GM12891 (cell line): ENCODE measurements around the gene RELL2. TPM values are rescaled to one million over a fixed set of nuclear protein-coding genes. Genes with fewer than 3 reads are reported as not detected.

ENCODE experiments used
- DNase-seq: peaks from one replicate; pipeline ENCODE4 v3.0.0; 2011; ENCODE audit warnings: low spot score; ENCODE audit not compliant: insufficient read length
- FAIRE-seq: peaks from 2 replicates; lab custom pipeline; 2011; peaks lifted over from hg19 to GRCh38; lab: Jason Lieb, UNC
- PAX5 ChIP-seq: IDR thresholded peaks from 2 replicates; pipeline ENCODE4 v1.6.1; 2011; ENCODE audit warnings: low read length, moderate library complexity, mild to moderate bottlenecking; ENCODE audit not compliant: insufficient read depth, severe bottlenecking
- POLR2A ChIP-seq: IDR thresholded peaks from 2 replicates; pipeline ENCODE4 v1.6.1; 2011; ENCODE audit warnings: low read depth, low read length, control low read depth
- POLR2AphosphoS5 ChIP-seq: IDR thresholded peaks from 2 replicates; pipeline ENCODE4 v1.6.1; 2011; ENCODE audit warnings: low read depth, low read length, control low read depth
- POU2F2 ChIP-seq: IDR thresholded peaks from 2 replicates; pipeline ENCODE4 v1.6.1; 2011; ENCODE audit warnings: low read depth, mild to moderate bottlenecking, control low read depth, low read length, moderate library complexity
- SPI1 ChIP-seq: IDR thresholded peaks from 2 replicates; pipeline ENCODE4 v1.6.1; 2011; ENCODE audit warnings: low read depth, low read length, control low read depth
- TAF1 ChIP-seq: IDR thresholded peaks from 2 replicates; pipeline ENCODE4 v1.6.1; 2011; ENCODE audit warnings: low read depth, low read length, control low read depth
- polyA plus RNA-seq: library from polyadenylated mRNA; unstranded; fragments of >200 nt; gene quantifications from one replicate; pipeline ENCODE4 v1.2.1, GENCODE V29; 2012; ENCODE audit warnings: low read depth, missing spikeins, inconsistent platforms; ENCODE audit not compliant: missing spikeins

The RELL2 gene
- 3.8 TPM for polyA plus RNA-seq

- FAIRE-seq = peak; percentile 97
- TF ChIP-seq POLR2A = no peak; the same call in 1 of the 2 replicates
- TF ChIP-seq POU2F2 = no peak
- no peak for TF ChIP-seq TAF1
- peak; percentile 32; the same call in 1 of the 2 replicates for TF ChIP-seq SPI1
- TF ChIP-seq POLR2AphosphoS5 = no peak
- TF ChIP-seq PAX5 = no peak
- DNase-seq = peak; percentile 90
These were observed at the start of gene RELL2, which contains the start of gene HDAC3 for GRCh38 chr5:141636413-141637122. TSS of gene RELL2 (plus strand) at chr5:141636997. CDS start at chr5:141638226, 1,229 bp downstream. TSS of gene HDAC3 (minus strand) at chr5:141636849. CDS start at chr5:141636790, 59 bp downstream.

GRCh38 chr5:141590127-141590526 is 46.7 kb upstream of the RELL2 start:
- DNase-seq (no peak), FAIRE-seq (no peak)
- TF ChIP-seq POLR2AphosphoS5 (no peak), TAF1 (no peak), SPI1 (no peak), POU2F2 (no peak), POLR2A (no peak), PAX5 (no peak)

GRCh38 chr5:141596867-141597266 is 39.9 kb upstream of the RELL2 start:
- FAIRE-seq (no peak), DNase-seq (no peak)
- TF ChIP-seq POLR2A = no peak
- no peak for TF ChIP-seq TAF1
- TF ChIP-seq PAX5 = no peak
- TF ChIP-seq SPI1 = no peak
- no peak for TF ChIP-seq POU2F2
- no peak for TF ChIP-seq POLR2AphosphoS5

- FAIRE-seq (no peak), DNase-seq (no peak)
- TF ChIP-seq POLR2A (no peak), POLR2AphosphoS5 (no peak), TAF1 (no peak), SPI1 (peak; percentile 82)
These were observed 39.4 kb upstream of the RELL2 start for GRCh38 chr5:141597394-141597793.

- TF ChIP-seq POLR2AphosphoS5 = no peak
- DNase-seq (no peak), FAIRE-seq (no peak)
These were observed 39.0 kb upstream of the RELL2 start for GRCh38 chr5:141597814-141598213.

GRCh38 chr5:141598391-141599345 is 38.1 kb upstream of the RELL2 start:
- DNase-seq (no peak), FAIRE-seq (peak; percentile 65)
- TF ChIP-seq PAX5 = no peak
- TF ChIP-seq POLR2A = no peak
- no peak for TF ChIP-seq POLR2AphosphoS5
- no peak for TF ChIP-seq SPI1
- no peak for TF ChIP-seq POU2F2
- TF ChIP-seq TAF1 = no peak

- DNase-seq (no peak), FAIRE-seq (no peak)
- TF ChIP-seq POLR2AphosphoS5 (no peak), PAX5 (no peak), POLR2A (no peak)
These were observed 34.2 kb upstream of the RELL2 start for GRCh38 chr5:141602606-141603005.

GRCh38 chr5:141603923-141604717 is 32.7 kb upstream of the RELL2 start:
- DNase-seq (no peak), FAIRE-seq (peak; percentile 76)

GRCh38 chr5:141605523-141606277 is 31.1 kb upstream of the RELL2 start:
- TF ChIP-seq SPI1 (peak; percentile 82), POLR2AphosphoS5 (no peak), POU2F2 (peak; percentile 58; the same call in 1 of the 2 replicates)
- DNase-seq = peak; percentile 20
- peak; percentile 78 for FAIRE-seq

More at GRCh38 chr5:141603923-141604717, 32.7 kb upstream of the RELL2 start:
- no peak for TF ChIP-seq TAF1
- no peak for TF ChIP-seq PAX5
- TF ChIP-seq SPI1 = no peak
- TF ChIP-seq POLR2AphosphoS5 = no peak
- no peak for TF ChIP-seq POU2F2
